NCI-H82 treated with DMSO at 0.1 percent for 48 hours (cell line): Measurements from ENCODE around the gene STARD10.

Source experiments
- DNase-seq: peaks from one replicate; lab custom pipeline; 2025; ENCODE audit not compliant: unreplicated experiment; lab: John Stamatoyannopoulos, UW

STARD10 gene

GRCh38 chr11:72710278-72710677 lies 83.6 kb downstream of the STARD10 start:
- DNase-seq = no peak

- no peak for DNase-seq
These were observed 84.2 kb downstream of the STARD10 start for GRCh38 chr11:72709478-72710238.

- DNase-seq = no peak
These were observed 86.8 kb downstream of the STARD10 start for GRCh38 chr11:72707032-72707431.

GRCh38 chr11:72706579-72706978 lies 87.3 kb downstream of the STARD10 start:
- DNase-seq = no peak

- peak; percentile 66 for DNase-seq
These were observed 88.1 kb downstream of the STARD10 start for GRCh38 chr11:72705442-72706365.

- no peak for DNase-seq
These were observed 89.0 kb downstream of the STARD10 start for GRCh38 chr11:72704783-72705265.
